HCT116 (cell line): ENCODE results near the gene LRRC9. TPM values are rescaled to one million over a fixed set of nuclear protein-coding genes. Genes with fewer than 3 reads are reported as not detected.
"Not testable (repeated sequence)": the region's sequence is repeated elsewhere in the genome, so short reads cannot be mapped to it uniquely, and the experiment has no call there.

Experiments
- ATAC-seq: fragments of 200-7000 bp; cut with Tn5 transposase; 2 replicates; pipeline ENCODE4 v1.9.1; 2020; ENCODE audit warnings: mild to moderate bottlenecking, moderate library complexity
- BruUV-seq: library from RNA; stranded (reverse); fragments of 400-500 nt; replicated peaks from 2 replicates; lab custom pipeline; 2021; lab: Mats Ljungman, UMichigan
- CTCF ChIA-PET: fragments of 300-600 bp; sonication (Branson Sonifier 250); formaldehyde crosslinking; loops from one replicate; lab custom pipeline; 2021; ENCODE audit warnings: antibody characterized with exemption; lab: Charles Lee
- POLR2A ChIA-PET: fragments of 300-600, 350-600 bp; sonication (Branson Sonifier 250); formaldehyde crosslinking; loops from one replicate; lab custom pipeline; 2021; ENCODE audit warnings: antibody characterized with exemption; lab: Charles Lee
- RAD21 ChIA-PET, 2 experiments: fragments of 300-600 bp; sonication (Branson Sonifier 250); formaldehyde crosslinking; loops; one replicate each; lab custom pipeline; 2023; ENCODE audit warnings: low total read pairs in 2 of 2; ENCODE audit not compliant: uncharacterized antibody in 2 of 2, unreplicated experiment in 2 of 2, low non-redundant PET in 1 of 2; lab: Charles Lee
- DNase-seq: peaks from one replicate; pipeline ENCODE4 v3.0.0-alpha.2; 2010; ENCODE audit warnings: low read depth, low spot score
- H2AFZ ChIP-seq: fragments of 200-600 bp; shearing (Covaris generic), sonication (generic); 2 replicates; pipeline ENCODE4 v1.6.1; 2017; ENCODE audit warnings: low read depth, mixed run types, mixed read lengths, antibody characterized with exemption, low read length; ENCODE audit not compliant: poor library complexity, severe bottlenecking
- H3K27ac ChIP-seq: 2 replicates; pipeline ENCODE4 v1.5.1; 2012; ENCODE audit warnings: low read depth, low read length
- H3K27me3 ChIP-seq: fragments of 200-600 bp; sonication (generic); 2 replicates; pipeline ENCODE4 v1.6.1; 2016; ENCODE audit warnings: mixed run types, low read length, mixed read lengths; ENCODE audit not compliant: insufficient read depth
- H3K36me3 ChIP-seq, 2 experiments: fragments of 200-500 bp in 1 of 2; fragments of 200-600 bp in 1 of 2; sonication (Bioruptor generic) in 1 of 2; sonication (generic) in 1 of 2; 2 replicates each; pipeline versions ENCODE4 v1.5.1 to v1.6.1; 2014 to 2016; ENCODE audit warnings: low read length in 2 of 2, inconsistent platforms in 1 of 2, mixed read lengths in 1 of 2, mixed run types in 1 of 2; ENCODE audit not compliant: insufficient read depth in 2 of 2, control insufficient read depth in 1 of 2
- H3K4me1 ChIP-seq, 2 experiments: fragments of 200-600 bp in 1 of 2; sonication (generic) in 1 of 2; 2 replicates each; pipeline versions ENCODE4 v1.5.1 to v1.6.1; 2012 to 2017; ENCODE audit warnings: low read length in 2 of 2, inconsistent platforms in 1 of 2, mild to moderate bottlenecking in 1 of 2, mixed read lengths in 1 of 2, mixed run types in 1 of 2, moderate library complexity in 1 of 2; ENCODE audit not compliant: insufficient read depth in 2 of 2, control insufficient read depth in 1 of 2
- H3K4me2 ChIP-seq: fragments of 200-600 bp; sonication (generic); 2 replicates; pipeline ENCODE4 v1.6.1; 2017; ENCODE audit warnings: mixed run types, low read length, mixed read lengths
- H3K4me3 ChIP-seq, 2 experiments: fragments of 200-600 bp in 1 of 2; sonication (generic) in 1 of 2; replicated peaks in 1 of 2; 2 replicates each; pipeline ENCODE4 v1.5.1; 2011 to 2016; ENCODE audit warnings: low read length in 2 of 2, control low read depth in 1 of 2, low read depth in 1 of 2, mild to moderate bottlenecking in 1 of 2, mixed read lengths in 1 of 2, mixed run types in 1 of 2
- H3K79me2 ChIP-seq: fragments of 200-600 bp; sonication (generic); 2 replicates; pipeline ENCODE4 v1.6.1; 2017; ENCODE audit warnings: mild to moderate bottlenecking, mixed run types, low read length, moderate library complexity, mixed read lengths; ENCODE audit not compliant: insufficient read depth
- H3K9ac ChIP-seq: fragments of 200-600 bp; sonication (generic); 2 replicates; pipeline ENCODE4 v1.6.1; 2016; ENCODE audit warnings: low read length, mixed read lengths
- H3K9me2 ChIP-seq: fragments of 200-600 bp; sonication (generic), shearing (Covaris generic); 2 replicates; pipeline ENCODE4 v1.6.1; 2017; ENCODE audit warnings: mixed run types, mild to moderate bottlenecking, moderate library complexity; ENCODE audit not compliant: insufficient read depth
- H3K9me3 ChIP-seq, 2 experiments: fragments of 200-500 bp in 1 of 2; fragments of 200-600 bp in 1 of 2; sonication (Bioruptor generic) in 1 of 2; sonication (generic) in 1 of 2; 2 replicates each; pipeline ENCODE4 v1.6.1; 2014 to 2017; ENCODE audit warnings: low read length in 2 of 2, mixed read lengths in 2 of 2, inconsistent platforms in 1 of 2, low read depth in 1 of 2, mild to moderate bottlenecking in 1 of 2, mixed run types in 1 of 2, moderate library complexity in 1 of 2; ENCODE audit not compliant: control insufficient read depth in 1 of 2, insufficient read depth in 1 of 2
- H4K20me1 ChIP-seq: fragments of 200-600 bp; sonication (generic), shearing (Covaris generic); 2 replicates; pipeline ENCODE4 v1.6.1; 2017; ENCODE audit warnings: mixed run types, mild to moderate bottlenecking, moderate library complexity; ENCODE audit not compliant: insufficient read depth
- CBX3 ChIP-seq: IDR thresholded peaks from 2 replicates; pipeline ENCODE4 v1.6.1; 2012; ENCODE audit warnings: low read depth
- CEBPB ChIP-seq: IDR thresholded peaks from 2 replicates; pipeline ENCODE4 v1.6.1; 2012; ENCODE audit warnings: low read depth
- EGR1 ChIP-seq: IDR thresholded peaks from 2 replicates; pipeline ENCODE4 v1.6.1; 2012; ENCODE audit warnings: low read depth
- ELF1 ChIP-seq: IDR thresholded peaks from 2 replicates; pipeline ENCODE4 v1.6.1; 2012; ENCODE audit warnings: low read depth, borderline replicate concordance
- EZH2 ChIP-seq: fragments of 200-600 bp; sonication (generic); IDR thresholded peaks from 2 replicates; pipeline ENCODE4 v1.6.1; 2017; ENCODE audit warnings: antibody characterized with exemption, mixed run types
- FOSL1 ChIP-seq: IDR thresholded peaks from 2 replicates; pipeline ENCODE4 v1.6.1; 2012; ENCODE audit warnings: low read depth
- JUND ChIP-seq: IDR thresholded peaks from 2 replicates; pipeline ENCODE4 v1.6.1; 2012
- POLR2A ChIP-seq: IDR thresholded peaks from 2 replicates; pipeline ENCODE4 v1.7.0; 2011; ENCODE audit warnings: borderline replicate concordance; ENCODE audit not compliant: insufficient read depth, insufficient read length; ENCODE audit errors: extremely low read depth
- RAD21 ChIP-seq: IDR thresholded peaks from 2 replicates; pipeline ENCODE4 v1.6.1; 2012; ENCODE audit warnings: low read depth, mild to moderate bottlenecking
- SIN3A ChIP-seq: IDR thresholded peaks from 2 replicates; pipeline ENCODE4 v1.6.1; 2012; ENCODE audit warnings: low read depth
- SP1 ChIP-seq: IDR thresholded peaks from 2 replicates; pipeline ENCODE4 v1.6.1; 2012; ENCODE audit warnings: low read depth
- SRF ChIP-seq: IDR thresholded peaks from 2 replicates; pipeline ENCODE4 v1.6.1; 2012; ENCODE audit warnings: low read depth
- TCF7L2 ChIP-seq: IDR thresholded peaks from 2 replicates; pipeline ENCODE4 v1.7.0; 2011; ENCODE audit warnings: borderline replicate concordance, inconsistent platforms; ENCODE audit not compliant: insufficient read depth, insufficient read length; ENCODE audit errors: extremely low read depth
- YY1 ChIP-seq: IDR thresholded peaks from 2 replicates; pipeline ENCODE4 v1.6.1; 2011; ENCODE audit warnings: low read length, low read depth, moderate library complexity, mild to moderate bottlenecking; ENCODE audit not compliant: insufficient replicate concordance; ENCODE audit errors: extremely low read depth
- ZFX ChIP-seq: fragments of 450-650 bp; IDR thresholded peaks from 2 replicates; pipeline ENCODE4 v1.6.1; 2017
- ZNF274 ChIP-seq: fragments of 200-500 bp; sonication (Bioruptor generic); IDR thresholded peaks from 2 replicates; pipeline ENCODE4 v1.6.1; 2014; ENCODE audit warnings: mild to moderate bottlenecking, low read depth, low read length, inconsistent platforms
- intact Hi-C: fragments of 100-400 bp; cut with micrococcal nuclease; formaldehyde crosslinking; loops from 2 replicates; pipeline ENCODE4 v1.10.0; 2022
- total RNA-seq: library from RNA; stranded (reverse); gene quantifications from one replicate; pipeline ENCODE4 v1.2.1, GENCODE V29; 2021; ENCODE audit not compliant: unreplicated experiment
- TF ChIP-seq, protein P1 (sequence below): IDR thresholded peaks from 2 replicates; pipeline ENCODE4 v1.6.1; 2012
- TF ChIP-seq, protein P2 (sequence below): IDR thresholded peaks from 2 replicates; pipeline ENCODE4 v1.6.1; 2011; ENCODE audit warnings: mild to moderate bottlenecking, low read length, moderate library complexity; ENCODE audit not compliant: insufficient replicate concordance; ENCODE audit errors: extremely low read depth
- TF ChIP-seq, protein P3 (sequence below), 3 experiments: fragments of 200-600 bp in 1 of 3; sonication (generic) in 1 of 3; IDR thresholded peaks in 2 of 3; conservative IDR thresholded peaks in 1 of 3; 2 replicates each; pipeline ENCODE4 v1.5.1; 2012 to 2017; ENCODE audit warnings: low read depth in 2 of 3, low read length in 2 of 3, antibody characterized with exemption in 1 of 3, borderline replicate concordance in 1 of 3, control low read depth in 1 of 3, mild to moderate bottlenecking in 1 of 3, mixed read lengths in 1 of 3, mixed run types in 1 of 3, moderate library complexity in 1 of 3; ENCODE audit not compliant: insufficient read depth in 1 of 3
- TF ChIP-seq, protein P4 (sequence below): IDR thresholded peaks from 2 replicates; pipeline ENCODE4 v1.6.1; 2012

LRRC9 gene
- total RNA-seq, 1 experiment from 2014 or later: not detected

DNA sequence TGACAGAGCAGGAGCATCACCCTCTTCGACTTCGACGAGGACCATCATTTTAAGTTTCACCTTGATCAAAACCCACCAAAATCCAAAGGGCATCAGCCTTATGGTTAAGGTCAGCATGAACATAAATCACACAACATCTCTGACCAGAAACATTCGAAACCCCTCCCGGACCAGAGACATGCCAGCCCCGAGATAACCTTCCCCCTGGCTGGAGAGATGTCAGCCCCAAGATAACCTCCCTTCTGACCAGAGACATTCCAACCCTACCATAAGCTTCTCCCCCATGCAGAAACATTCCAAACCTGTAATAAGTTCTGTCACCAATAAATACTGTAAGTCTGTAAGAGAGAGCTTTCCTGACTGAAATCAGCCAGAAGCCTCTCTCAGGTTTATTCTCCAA is 178.0 kb downstream of the LRRC9 start:
- Histone ChIP-seq H3K9me3 (no peaks in the 10 kb centered on the region), H3K9ac (no peak overlapping the region), H3K36me3 (peaks cover 0 to 11% of the 10 kb centered on the region in 2 experiments; a peak in 2 of 4 replicates), H4K20me1 (no peaks in the 10 kb centered on the region), H3K9me2 (no peaks in the 10 kb centered on the region), H3K4me3 (no peak overlapping the region), H3K4me2 (no peak overlapping the region), H2AFZ (no peak overlapping the region), H3K27ac (no peak overlapping the region), H3K79me2 (peaks cover 98% of the 10 kb centered on the region), H3K27me3 (no peaks in the 10 kb centered on the region), H3K4me1 (peaks cover 6 to 17% of the 10 kb centered on the region in 2 experiments; a peak in 3 of 4 replicates)
- CTCF ChIA-PET: no interaction called here
- no peak for TF ChIP-seq ZFX
- no peak for TF ChIP-seq SIN3A
- TF ChIP-seq, protein P1, sequence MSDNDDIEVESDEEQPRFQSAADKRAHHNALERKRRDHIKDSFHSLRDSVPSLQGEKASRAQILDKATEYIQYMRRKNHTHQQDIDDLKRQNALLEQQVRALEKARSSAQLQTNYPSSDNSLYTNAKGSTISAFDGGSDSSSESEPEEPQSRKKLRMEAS: no peak
- no peak for TF ChIP-seq JUND
- TF ChIP-seq CEBPB: no peak
- no peak for TF ChIP-seq FOSL1
- TF ChIP-seq, protein P2, sequence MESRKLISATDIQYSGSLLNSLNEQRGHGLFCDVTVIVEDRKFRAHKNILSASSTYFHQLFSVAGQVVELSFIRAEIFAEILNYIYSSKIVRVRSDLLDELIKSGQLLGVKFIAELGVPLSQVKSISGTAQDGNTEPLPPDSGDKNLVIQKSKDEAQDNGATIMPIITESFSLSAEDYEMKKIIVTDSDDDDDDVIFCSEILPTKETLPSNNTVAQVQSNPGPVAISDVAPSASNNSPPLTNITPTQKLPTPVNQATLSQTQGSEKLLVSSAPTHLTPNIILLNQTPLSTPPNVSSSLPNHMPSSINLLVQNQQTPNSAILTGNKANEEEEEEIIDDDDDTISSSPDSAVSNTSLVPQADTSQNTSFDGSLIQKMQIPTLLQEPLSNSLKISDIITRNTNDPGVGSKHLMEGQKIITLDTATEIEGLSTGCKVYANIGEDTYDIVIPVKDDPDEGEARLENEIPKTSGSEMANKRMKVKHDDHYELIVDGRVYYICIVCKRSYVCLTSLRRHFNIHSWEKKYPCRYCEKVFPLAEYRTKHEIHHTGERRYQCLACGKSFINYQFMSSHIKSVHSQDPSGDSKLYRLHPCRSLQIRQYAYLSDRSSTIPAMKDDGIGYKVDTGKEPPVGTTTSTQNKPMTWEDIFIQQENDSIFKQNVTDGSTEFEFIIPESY: no peak
- TF ChIP-seq, protein P3, sequence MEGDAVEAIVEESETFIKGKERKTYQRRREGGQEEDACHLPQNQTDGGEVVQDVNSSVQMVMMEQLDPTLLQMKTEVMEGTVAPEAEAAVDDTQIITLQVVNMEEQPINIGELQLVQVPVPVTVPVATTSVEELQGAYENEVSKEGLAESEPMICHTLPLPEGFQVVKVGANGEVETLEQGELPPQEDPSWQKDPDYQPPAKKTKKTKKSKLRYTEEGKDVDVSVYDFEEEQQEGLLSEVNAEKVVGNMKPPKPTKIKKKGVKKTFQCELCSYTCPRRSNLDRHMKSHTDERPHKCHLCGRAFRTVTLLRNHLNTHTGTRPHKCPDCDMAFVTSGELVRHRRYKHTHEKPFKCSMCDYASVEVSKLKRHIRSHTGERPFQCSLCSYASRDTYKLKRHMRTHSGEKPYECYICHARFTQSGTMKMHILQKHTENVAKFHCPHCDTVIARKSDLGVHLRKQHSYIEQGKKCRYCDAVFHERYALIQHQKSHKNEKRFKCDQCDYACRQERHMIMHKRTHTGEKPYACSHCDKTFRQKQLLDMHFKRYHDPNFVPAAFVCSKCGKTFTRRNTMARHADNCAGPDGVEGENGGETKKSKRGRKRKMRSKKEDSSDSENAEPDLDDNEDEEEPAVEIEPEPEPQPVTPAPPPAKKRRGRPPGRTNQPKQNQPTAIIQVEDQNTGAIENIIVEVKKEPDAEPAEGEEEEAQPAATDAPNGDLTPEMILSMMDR (IDR thresholded peaks at IDR 0.05 in 2 of 3, conservative IDR thresholded peaks at IDR 0.05 in 1 of 3; ENCODE audit: borderline replicate concordance in 1 of 3, insufficient read depth in 1 of 3, low read depth in 2 of 3, low read length in 2 of 3): no peak
- no peak for TF ChIP-seq EZH2
- TF ChIP-seq RAD21: no peak
- TF ChIP-seq POLR2A: no peak
- no peak for TF ChIP-seq SRF
- TF ChIP-seq EGR1: no peak
- no peak for TF ChIP-seq YY1
- TF ChIP-seq ZNF274: no peak
- TF ChIP-seq TCF7L2: no peak
- no peak for TF ChIP-seq ELF1
- no peak for TF ChIP-seq SP1
- TF ChIP-seq, protein P4, sequence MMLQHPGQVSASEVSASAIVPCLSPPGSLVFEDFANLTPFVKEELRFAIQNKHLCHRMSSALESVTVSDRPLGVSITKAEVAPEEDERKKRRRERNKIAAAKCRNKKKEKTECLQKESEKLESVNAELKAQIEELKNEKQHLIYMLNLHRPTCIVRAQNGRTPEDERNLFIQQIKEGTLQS: no peak
- no peak for TF ChIP-seq CBX3
- RAD21 ChIA-PET: no interaction called here
- no peak for ATAC-seq
- BruUV-seq: no TSS peak
- POLR2A ChIA-PET: no interaction called here
- intact Hi-C loops: no loop called here
- DNase-seq: no peak

DNA sequence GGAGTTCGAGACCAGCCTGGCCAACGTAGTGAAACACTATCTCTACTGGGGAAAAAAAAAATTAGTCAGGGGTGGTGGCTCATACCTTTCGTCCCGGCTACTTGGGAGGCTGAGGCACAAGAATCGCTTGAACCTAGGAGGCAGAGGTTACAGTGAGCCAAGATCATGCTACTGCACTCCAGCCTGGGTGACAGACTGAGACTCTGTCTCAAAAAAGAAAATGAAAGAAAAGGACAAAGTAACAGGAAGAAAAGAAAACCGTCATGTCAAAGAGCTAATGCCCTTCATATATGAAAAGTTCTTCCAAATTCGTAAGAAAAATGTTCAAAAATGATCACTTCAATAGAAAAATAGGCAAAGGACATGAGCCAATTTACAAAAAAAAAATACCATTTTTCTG is 179.9 kb downstream of the LRRC9 start:
- H3K4me2 ChIP-seq, H3K9me3 ChIP-seq, intact Hi-C loops, H3K27ac ChIP-seq, H3K9me2 ChIP-seq, RAD21 ChIA-PET, H3K9ac ChIP-seq, H4K20me1 ChIP-seq, H3K4me3 ChIP-seq, H2AFZ ChIP-seq, CTCF ChIA-PET, POLR2A ChIA-PET, H3K27me3 ChIP-seq, H3K4me1 ChIP-seq, DNase-seq, BruUV-seq, ATAC-seq: not testable (repeated sequence)
- H3K36me3 ChIP-seq: peaks cover 0 to 11% of the 10 kb centered on the region in 2 experiments; a peak in 2 of 4 replicates
- peaks cover 96% of the 10 kb centered on the region for H3K79me2 ChIP-seq
